Cardiac fibroblast (primary cell): ENCODE results near the gene MTUS2.

Experiments used
- DNase-seq, 2 donors: peaks; one replicate each; pipeline versions ENCODE4 v3.0.0 to v3.0.0-alpha.2; 2010; ENCODE audit warnings: low read depth in 2 of 2
- H3K4me3 ChIP-seq, 2 donors: replicated peaks in 1 of 2; 1 replicate in 1 of 2; 2 replicates in 1 of 2; pipeline ENCODE4 v1.5.1; 2011; ENCODE audit warnings: low read depth in 2 of 2, low read length in 2 of 2, mild to moderate bottlenecking in 2 of 2, moderate library complexity in 1 of 2
- CTCF ChIP-seq: IDR thresholded peaks from one replicate; pipeline ENCODE4 v1.5.1; 2011; ENCODE audit warnings: low read depth, mild to moderate bottlenecking, low read length, inconsistent platforms

MTUS2 gene

GRCh38 chr13:29164116-29164515 lies 344.0 kb downstream of the MTUS2 start:
- TF ChIP-seq CTCF = no peak
- no peak for DNase-seq
- no peak overlapping the region for H3K4me3 ChIP-seq

- DNase-seq = no peak
- H3K4me3 ChIP-seq = no peak overlapping the region
- TF ChIP-seq CTCF = no peak
Measured at GRCh38 chr13:29165216-29165615, 345.1 kb downstream of the MTUS2 start.

GRCh38 chr13:29165840-29166239 lies 345.7 kb downstream of the MTUS2 start:
- TF ChIP-seq CTCF = no peak
- H3K4me3 ChIP-seq = no peak overlapping the region
- peak in 1 of 2 donors; percentile 14 for DNase-seq

GRCh38 chr13:29170436-29171082 lies 350.4 kb downstream of the MTUS2 start:
- DNase-seq = no peak
- no peak for TF ChIP-seq CTCF
- no peak overlapping the region for H3K4me3 ChIP-seq

GRCh38 chr13:29171244-29171643 lies 351.1 kb downstream of the MTUS2 start:
- no peak for DNase-seq
- no peak for TF ChIP-seq CTCF
- H3K4me3 ChIP-seq = no peak overlapping the region

GRCh38 chr13:29174093-29174492 lies 354.0 kb downstream of the MTUS2 start:
- no peak for TF ChIP-seq CTCF
- DNase-seq = no peak
- H3K4me3 ChIP-seq = no peak overlapping the region
